GM13977 (cell line): ENCODE results near the gene ADAMTS6.
"Not testable (repeated sequence)": the region's sequence is repeated elsewhere in the genome, so short reads cannot be mapped to it uniquely, and the experiment has no call there.

Experiments used
- DNase-seq: peaks from one replicate; pipeline ENCODE4 v3.0.0; 2012; ENCODE audit warnings: low spot score
- CTCF ChIP-seq: IDR thresholded peaks from 2 replicates; pipeline ENCODE4 v1.5.1; 2012; ENCODE audit warnings: mild to moderate bottlenecking, control low read depth; ENCODE audit not compliant: insufficient read depth; ENCODE audit errors: extremely low read depth, missing control alignments
- in situ Hi-C: fragments of 300-500 bp; cut with MboI; formaldehyde crosslinking; loops from one replicate; pipeline ENCODE4 v1.12.0; 2022; ENCODE audit warnings: low sequenced_read_pairs, low pct_unique_long_range_greater_than_20kb, mixed read lengths, inconsistent platforms; ENCODE audit not compliant: unreplicated experiment

The ADAMTS6 gene

GRCh38 chr5:65332591-65332990, 149.1 kb downstream of the ADAMTS6 start:
- no peak for DNase-seq
- in situ Hi-C loops = no loop called here
- no peak for TF ChIP-seq CTCF

GRCh38 chr5:65329266-65329665, 152.5 kb downstream of the ADAMTS6 start:
- TF ChIP-seq CTCF = no peak
- no peak for DNase-seq
- in situ Hi-C loops = no loop called here

- in situ Hi-C loops = no loop called here
- DNase-seq = no peak
Observed at GRCh38 chr5:65327582-65327981, 154.1 kb downstream of the ADAMTS6 start.

GRCh38 chr5:65326922-65327321, 154.8 kb downstream of the ADAMTS6 start:
- no peak for DNase-seq
- TF ChIP-seq CTCF = no peak
- in situ Hi-C loops = no loop called here

More at GRCh38 chr5:65327582-65327981, 154.1 kb downstream of the ADAMTS6 start:
- TF ChIP-seq CTCF = no peak

- in situ Hi-C loops = no loop called here
- DNase-seq = no peak
Observed at GRCh38 chr5:65324226-65324625, 157.5 kb downstream of the ADAMTS6 start.

GRCh38 chr5:65320704-65321103, 161.0 kb downstream of the ADAMTS6 start:
- in situ Hi-C loops = not testable (repeated sequence)

More at GRCh38 chr5:65324226-65324625, 157.5 kb downstream of the ADAMTS6 start:
- TF ChIP-seq CTCF = no peak

GRCh38 chr5:65320250-65320649, 161.5 kb downstream of the ADAMTS6 start:
- in situ Hi-C loops = no loop called here
- TF ChIP-seq CTCF = no peak
- no peak for DNase-seq

More at GRCh38 chr5:65320704-65321103, 161.0 kb downstream of the ADAMTS6 start:
- DNase-seq = not testable (repeated sequence)
